ENCODE data around the gene CNTN6.

GRCh38 chr3:1406250-1406649 lies 313.4 kb downstream of the CNTN6 start:
- TF ChIP-seq EZH2 (IDR thresholded peaks at IDR 0.05): no peak
- no peak for TF ChIP-seq CTCF (IDR thresholded peaks at IDR 0.05 in 2 of 3, conservative IDR thresholded peaks at IDR 0.05 in 1 of 3; ENCODE audit: borderline replicate concordance in 1 of 3, insufficient read depth in 1 of 3, low read depth in 2 of 3, low read length in 2 of 3)

Data from HCT116 (cell line).